Mucosa of gallbladder (tissue), 1 donor: ENCODE results near the gene KRTAP12-2. TPM values are rescaled to one million over a fixed set of nuclear protein-coding genes. Genes with fewer than 3 reads are reported as not detected.
"Not testable (repeated sequence)": the region's sequence is repeated elsewhere in the genome, so short reads cannot be mapped to it uniquely, and the experiment has no call there.

Experiments
- DNase-seq: peaks from one replicate; pipeline ENCODE4 v3.0.0-alpha.2; 2020; ENCODE audit warnings: low spot score
- total RNA-seq: library from RNA; stranded (reverse); gene quantifications from one replicate; pipeline ENCODE4 v1.2.1, GENCODE V29; 2021
- donor health status: DM: no; HTN: no; CAD: no.

Gene KRTAP12-2
- total RNA-seq, 1 donor from 2014 or later, result not detected

DNA sequence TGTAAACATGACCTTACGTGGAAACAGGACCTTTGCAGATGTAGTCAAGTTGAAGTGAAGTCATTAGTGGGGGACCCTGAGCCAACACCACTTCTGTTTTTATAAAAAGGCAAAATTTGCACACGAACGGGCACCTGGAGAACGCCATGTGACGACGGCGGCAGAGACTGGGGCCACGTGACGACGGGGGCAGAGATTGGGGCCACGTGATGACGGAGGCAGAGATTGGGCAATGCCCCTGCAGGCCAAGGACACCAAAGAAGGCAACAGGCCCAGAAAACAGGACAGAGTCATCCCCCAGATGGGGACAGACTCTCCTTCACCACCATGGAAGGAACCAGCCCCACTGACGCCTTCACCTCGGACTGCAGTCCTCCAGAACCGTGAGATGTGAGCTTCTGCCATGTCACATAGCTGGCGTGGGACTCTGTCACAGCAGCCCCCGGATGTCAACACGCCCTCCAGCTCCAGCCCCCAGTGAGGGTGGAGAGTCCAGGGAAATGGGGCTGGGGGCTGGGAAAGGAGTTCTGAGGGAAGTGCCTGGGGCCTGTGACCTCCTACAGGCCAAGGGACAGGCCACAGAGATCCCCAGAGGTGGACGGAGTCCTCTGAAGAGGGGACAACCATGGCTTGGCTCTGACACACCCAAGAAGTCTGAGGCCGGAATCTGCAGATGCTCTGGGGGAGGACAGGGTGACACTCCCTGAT is 16.3 kb downstream of the KRTAP12-2 start:
- no peak for DNase-seq

DNA sequence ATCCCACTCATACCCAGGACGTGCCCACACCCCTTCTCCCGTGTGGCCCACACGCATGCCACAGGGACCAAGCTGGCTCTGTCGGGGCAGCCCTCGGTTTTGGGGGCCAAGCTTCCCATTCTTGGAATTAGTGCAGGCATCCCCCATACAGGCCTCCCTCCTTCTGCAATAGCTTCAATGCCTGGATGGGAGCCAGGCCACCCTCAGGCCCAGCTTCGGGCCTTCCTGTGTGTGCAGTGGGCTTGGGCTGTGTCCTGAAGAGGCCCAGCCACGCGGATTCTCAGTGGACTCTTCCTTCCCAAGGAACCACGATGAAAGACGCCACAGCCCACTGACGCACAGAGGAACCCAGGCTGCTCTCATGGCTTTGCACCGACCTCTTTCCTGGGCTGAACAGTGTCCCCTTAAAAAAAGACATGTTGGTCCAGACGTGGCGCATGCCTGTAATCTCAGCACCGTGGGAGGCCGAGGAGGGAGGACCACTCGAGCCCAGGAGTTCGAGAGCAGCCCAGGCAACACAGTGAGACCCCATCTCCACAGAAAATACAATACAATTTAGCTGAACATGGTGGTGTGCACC is 17.1 kb downstream of the KRTAP12-2 start:
- no peak for DNase-seq

DNA sequence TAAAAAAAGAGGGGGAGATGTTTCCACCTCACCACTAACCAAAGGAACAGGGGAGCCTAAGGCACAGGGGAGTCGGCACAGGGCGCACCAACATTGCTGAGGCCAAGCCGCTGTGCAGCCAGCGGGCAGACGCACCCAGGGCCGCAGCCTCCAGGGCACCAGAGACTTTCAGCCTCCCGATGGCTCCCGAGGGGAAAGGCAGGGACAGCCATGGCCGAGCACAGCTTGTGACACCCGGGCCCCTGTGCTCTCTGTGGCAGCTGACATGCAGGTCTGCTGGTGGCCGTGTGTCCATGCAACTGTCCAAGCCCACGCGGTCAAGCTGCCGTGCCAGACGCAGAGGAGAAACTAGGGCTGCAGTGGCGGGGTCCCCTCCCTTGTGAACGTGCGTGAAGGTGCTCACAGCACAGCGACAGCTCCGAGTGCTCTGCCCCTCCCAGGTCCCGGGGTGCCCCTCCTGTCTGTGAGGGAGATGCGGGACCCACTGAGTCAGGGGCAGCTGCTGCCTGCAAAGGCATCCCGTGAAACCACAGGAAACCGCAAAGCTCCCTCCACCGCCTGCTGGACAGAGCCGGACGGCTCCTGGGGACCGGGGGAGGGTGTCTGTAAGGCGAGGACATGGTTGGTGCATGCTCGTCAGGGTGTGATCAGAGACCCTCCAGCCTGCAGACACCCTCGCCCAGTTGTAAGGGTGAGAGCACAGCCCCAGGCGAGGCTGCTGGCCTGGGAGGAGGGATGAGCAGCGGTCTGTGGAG is 18.0 kb downstream of the KRTAP12-2 start:
- no peak for DNase-seq

GRCh38 chr21:44647222-44647552 is 19.5 kb downstream of the KRTAP12-2 start:
- DNase-seq, result no peak

- DNase-seq, result not testable (repeated sequence)
Measured at GRCh38 chr21:44646366-44647221, 20.1 kb downstream of the KRTAP12-2 start, which contains the start of gene KRTAP10-11. Gene KRTAP10-11, plus strand, starts transcription at chr21:44646414. Its CDS starts 45 bp downstream, at chr21:44646459.

DNA sequence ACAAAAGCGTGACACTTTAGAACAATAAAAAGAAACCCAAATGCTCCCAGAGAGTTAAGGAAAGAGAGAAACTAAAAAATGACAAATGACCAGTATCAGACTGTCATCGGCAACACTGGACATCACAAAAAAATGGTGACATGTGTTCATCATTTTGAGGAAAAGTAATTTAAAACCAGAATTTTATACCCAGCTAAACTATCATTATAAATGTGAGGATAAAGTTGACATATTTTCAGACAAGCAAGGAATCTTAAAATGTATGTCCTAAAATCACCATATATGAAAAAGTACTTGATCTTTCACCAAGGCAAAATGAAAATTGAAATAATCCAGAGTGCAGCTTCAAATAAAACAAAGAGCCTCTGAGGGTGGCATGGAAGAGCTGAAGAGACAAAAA is 21.8 kb downstream of the KRTAP12-2 start:
- DNase-seq, result no peak

GRCh38 chr21:44643741-44644310 is 22.9 kb downstream of the KRTAP12-2 start:
- no peak for DNase-seq

GRCh38 chr21:44640761-44641160 is 26.0 kb downstream of the KRTAP12-2 start:
- no peak for DNase-seq

DNA sequence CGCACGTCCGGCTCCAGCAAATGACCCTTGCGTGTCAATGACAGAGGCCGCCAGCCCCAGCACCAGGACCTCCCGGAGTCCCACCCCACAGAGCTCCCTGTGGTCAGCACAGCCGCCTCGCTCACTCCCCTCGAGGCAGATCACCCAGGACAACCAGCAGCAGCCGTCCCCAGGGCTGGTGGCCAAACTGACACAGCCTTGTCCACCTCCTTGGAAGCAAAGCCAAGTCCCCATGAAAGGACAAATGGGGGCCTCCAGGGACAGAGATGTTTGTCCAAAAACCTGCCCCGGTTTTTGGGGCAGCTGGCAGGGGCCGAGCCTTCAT is 27.4 kb downstream of the KRTAP12-2 start:
- DNase-seq, result no peak

GRCh38 chr21:44638506-44639330 is 28.0 kb downstream of the KRTAP12-2 start:
- DNase-seq, result not testable (repeated sequence)

GRCh38 chr21:44637851-44638348 is 28.8 kb downstream of the KRTAP12-2 start:
- DNase-seq, result not testable (repeated sequence)

- no peak for DNase-seq
Measured at GRCh38 chr21:44637018-44637850, 29.5 kb downstream of the KRTAP12-2 start, which contains the start of gene KRTAP10-10. Gene KRTAP10-10, plus strand, starts transcription at chr21:44637356. Its CDS starts 62 bp downstream, at chr21:44637418.

DNA sequence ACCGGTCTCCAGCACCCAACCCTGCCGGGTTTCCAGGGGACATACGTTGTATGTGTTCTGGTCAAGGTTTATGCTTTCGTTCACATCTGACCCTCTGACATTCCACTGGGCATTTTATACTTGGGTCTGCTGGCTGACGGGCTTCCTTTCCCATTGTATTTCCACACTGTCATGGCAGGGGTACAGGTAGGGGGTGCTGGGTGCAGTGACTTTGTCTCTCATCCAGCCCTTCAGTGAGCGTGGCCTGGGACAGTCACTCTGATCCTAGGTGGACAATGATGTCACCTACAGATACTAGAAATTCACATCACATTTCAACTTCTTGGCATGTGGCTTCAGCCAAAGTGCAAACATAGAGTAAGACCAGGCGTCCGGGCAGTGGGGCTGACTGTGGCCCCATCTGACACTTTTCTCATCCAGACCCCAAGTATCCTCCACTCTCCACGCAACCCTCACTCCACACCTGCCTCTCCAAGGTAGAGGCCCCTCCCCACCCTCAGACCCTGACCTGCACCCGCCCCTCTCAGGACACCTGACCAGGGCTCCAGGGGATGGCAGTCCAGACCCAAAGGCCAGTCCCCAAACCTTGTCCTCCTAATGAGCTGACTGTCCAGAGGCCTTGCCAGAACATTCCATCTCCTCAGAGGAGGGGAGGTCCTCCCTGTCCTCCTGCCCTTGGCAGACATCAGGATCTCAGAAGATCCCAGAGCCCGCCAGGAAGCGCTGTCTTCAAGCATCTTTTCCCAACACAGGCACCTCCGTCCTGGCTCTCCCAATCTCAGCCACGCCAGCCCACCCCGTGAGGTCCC is 30.3 kb downstream of the KRTAP12-2 start:
- DNase-seq, result no peak

- no peak for DNase-seq
Measured at GRCh38 chr21:44632067-44632466, 34.7 kb downstream of the KRTAP12-2 start.

DNA sequence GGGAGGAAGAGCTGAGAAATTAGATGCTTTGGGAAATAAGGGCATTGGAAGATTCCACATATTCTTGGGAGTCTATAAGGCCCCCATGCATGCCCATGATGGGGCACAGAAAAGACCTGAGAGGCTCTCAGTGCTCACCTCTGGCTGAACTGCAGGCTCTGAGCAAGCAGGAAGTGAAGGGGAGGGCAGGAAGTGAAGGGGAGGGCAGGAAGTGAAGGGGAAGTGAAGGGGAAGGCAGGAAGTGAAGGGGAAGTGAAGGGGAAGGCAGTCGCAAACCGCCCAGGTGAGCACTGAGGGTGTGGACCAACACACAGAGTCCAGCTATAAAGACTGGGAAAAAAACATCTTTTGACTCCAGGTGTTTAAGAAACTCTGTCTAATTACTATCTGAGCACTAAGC is 36.3 kb downstream of the KRTAP12-2 start:
- DNase-seq, result no peak

DNA sequence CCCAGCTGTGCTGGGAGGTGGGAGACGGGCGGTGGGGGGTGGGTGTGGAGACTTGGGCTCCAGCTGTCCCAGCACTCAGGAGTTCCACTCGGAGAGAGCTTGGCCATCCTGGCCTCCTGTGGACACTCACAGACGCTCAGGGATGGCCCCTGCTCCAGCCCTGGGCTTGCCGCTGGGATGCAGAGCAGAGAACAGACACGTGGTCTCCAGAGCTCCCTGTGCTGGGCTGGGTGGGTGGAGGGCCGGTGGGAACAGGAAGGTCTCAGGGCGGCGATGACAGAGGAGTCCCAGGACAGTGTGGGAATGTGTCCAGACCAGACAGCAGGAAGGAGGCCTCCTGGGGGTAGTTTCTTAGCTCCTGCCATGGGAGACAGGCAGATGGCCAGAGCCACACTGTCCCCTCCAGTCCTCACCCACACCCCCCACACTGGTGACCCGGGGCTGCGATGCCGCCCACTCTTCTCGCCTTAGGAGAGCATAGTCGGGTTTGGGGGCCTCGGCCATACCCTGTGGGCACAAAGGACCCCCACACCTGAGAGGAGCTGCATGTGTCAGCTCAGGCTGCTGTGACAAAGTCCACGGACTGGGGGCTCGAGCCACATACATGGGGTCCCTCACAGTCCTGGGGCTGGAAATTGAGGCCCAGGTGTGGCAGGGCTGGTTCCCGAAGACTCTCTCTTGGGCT is 37.9 kb downstream of the KRTAP12-2 start:
- DNase-seq, result no peak

GRCh38 chr21:44627831-44628233 is 38.9 kb downstream of the KRTAP12-2 start:
- not testable (repeated sequence) for DNase-seq
